Vagina (tissue), 2 donors: ENCODE data around the gene TMX3. TPM values are rescaled to one million over a fixed set of nuclear protein-coding genes. Genes with fewer than 3 reads are reported as not detected.
A peak's percentile ranks its signal among the peaks of the same experiment; 100 is the strongest.

Source experiments
- DNase-seq, 2 donors: peaks; one replicate each; pipeline ENCODE4 v3.0.0-alpha.2; 2017; ENCODE audit errors: extremely low spot score in 2 of 2
- H3K27ac ChIP-seq: fragments of 200-600 bp; sonication (generic); one replicate; pipeline ENCODE4 v1.5.1; 2019
- H3K27me3 ChIP-seq: fragments of 200-600 bp; sonication (generic); one replicate; pipeline ENCODE4 v1.5.1; 2019
- H3K36me3 ChIP-seq, 2 donors: fragments of 200-600 bp; sonication (generic); one replicate each; pipeline ENCODE4 v1.5.1; 2017 to 2019
- H3K4me1 ChIP-seq: fragments of 200-600 bp; sonication (generic); one replicate; pipeline ENCODE4 v1.5.1; 2019
- H3K4me3 ChIP-seq, 2 donors: fragments of 200-600 bp; sonication (generic); 1 replicate in 1 of 2; 2 replicates in 1 of 2; pipeline ENCODE4 v1.5.1; 2016 to 2019
- H3K9me3 ChIP-seq: fragments of 200-600 bp; sonication (generic); one replicate; pipeline ENCODE4 v1.5.1; 2019
- POLR2A ChIP-seq, 2 donors: fragments of 450-650 bp; IDR thresholded peaks; one replicate each; pipeline ENCODE4 v1.6.1; 2017; ENCODE audit warnings: antibody characterized with exemption in 2 of 2, mild to moderate bottlenecking in 2 of 2, moderate library complexity in 2 of 2
- POLR2AphosphoS5 ChIP-seq, 2 donors: sonication (generic); formaldehyde crosslinking; IDR thresholded peaks; one replicate each; pipeline ENCODE4 v1.9.0; 2017; ENCODE audit warnings: antibody characterized with exemption in 2 of 2, mild to moderate bottlenecking in 2 of 2, low read depth in 1 of 2; ENCODE audit not compliant: insufficient read depth in 1 of 2
- intact Hi-C: fragments of 100-400 bp; cut with DNase I; formaldehyde crosslinking; loops from one replicate; pipeline ENCODE4 v1.15.1; 2023
- total RNA-seq: library from RNA; depleted of rRNA; stranded (reverse); fragments of >200 nt; gene quantifications from one replicate; pipeline ENCODE4 v1.2.3, GENCODE V29; 2016
- TF ChIP-seq, protein P1 (sequence below), 3 experiments: fragments of 450-650 bp in 2 of 3; fragments of 200-600 bp in 1 of 3; sonication (generic) in 1 of 3; IDR thresholded peaks; one replicate each; pipeline ENCODE4 v1.5.1; 2017 to 2019; ENCODE audit warnings: antibody characterized with exemption in 3 of 3, mild to moderate bottlenecking in 2 of 3, moderate library complexity in 2 of 3

Gene TMX3
- total RNA-seq, 1 donor from 2014 or later, result 32.7 TPM

GRCh38 chr18:68742206-68742605 lies 27.3 kb upstream of the TMX3 start:
- DNase-seq, result no peak
- no peaks in the 10 kb centered on the region for H3K27me3 ChIP-seq
- no peak overlapping the region for H3K27ac ChIP-seq
- no peaks in the 10 kb centered on the region for H3K9me3 ChIP-seq
- intact Hi-C loops, result no loop called here
- H3K36me3 ChIP-seq, result no peaks in the 10 kb centered on the region
- H3K4me3 ChIP-seq, result no peak overlapping the region
- TF ChIP-seq POLR2AphosphoS5 (IDR thresholded peaks at IDR 0.05; ENCODE audit: insufficient read depth in 1 of 2, low read depth in 1 of 2) (no peak), POLR2A (IDR thresholded peaks at IDR 0.05) (no peak)
- TF ChIP-seq, protein P1, sequence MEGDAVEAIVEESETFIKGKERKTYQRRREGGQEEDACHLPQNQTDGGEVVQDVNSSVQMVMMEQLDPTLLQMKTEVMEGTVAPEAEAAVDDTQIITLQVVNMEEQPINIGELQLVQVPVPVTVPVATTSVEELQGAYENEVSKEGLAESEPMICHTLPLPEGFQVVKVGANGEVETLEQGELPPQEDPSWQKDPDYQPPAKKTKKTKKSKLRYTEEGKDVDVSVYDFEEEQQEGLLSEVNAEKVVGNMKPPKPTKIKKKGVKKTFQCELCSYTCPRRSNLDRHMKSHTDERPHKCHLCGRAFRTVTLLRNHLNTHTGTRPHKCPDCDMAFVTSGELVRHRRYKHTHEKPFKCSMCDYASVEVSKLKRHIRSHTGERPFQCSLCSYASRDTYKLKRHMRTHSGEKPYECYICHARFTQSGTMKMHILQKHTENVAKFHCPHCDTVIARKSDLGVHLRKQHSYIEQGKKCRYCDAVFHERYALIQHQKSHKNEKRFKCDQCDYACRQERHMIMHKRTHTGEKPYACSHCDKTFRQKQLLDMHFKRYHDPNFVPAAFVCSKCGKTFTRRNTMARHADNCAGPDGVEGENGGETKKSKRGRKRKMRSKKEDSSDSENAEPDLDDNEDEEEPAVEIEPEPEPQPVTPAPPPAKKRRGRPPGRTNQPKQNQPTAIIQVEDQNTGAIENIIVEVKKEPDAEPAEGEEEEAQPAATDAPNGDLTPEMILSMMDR (IDR thresholded peaks at IDR 0.05), result no peak
- H3K4me1 ChIP-seq, result no peaks in the 10 kb centered on the region

GRCh38 chr18:68740966-68741365 lies 26.1 kb upstream of the TMX3 start:
- Histone ChIP-seq H3K36me3 (no peaks in the 10 kb centered on the region), H3K4me1 (no peaks in the 10 kb centered on the region), H3K9me3 (no peaks in the 10 kb centered on the region), H3K27me3 (no peaks in the 10 kb centered on the region), H3K27ac (no peak overlapping the region), H3K4me3 (no peak overlapping the region)
- TF ChIP-seq POLR2A (IDR thresholded peaks at IDR 0.05) (no peak), POLR2AphosphoS5 (IDR thresholded peaks at IDR 0.05; ENCODE audit: insufficient read depth in 1 of 2, low read depth in 1 of 2) (no peak)
- TF ChIP-seq, protein P1 (IDR thresholded peaks at IDR 0.05), result no peak
- DNase-seq, result no peak
- intact Hi-C loops, result no loop called here

DNA sequence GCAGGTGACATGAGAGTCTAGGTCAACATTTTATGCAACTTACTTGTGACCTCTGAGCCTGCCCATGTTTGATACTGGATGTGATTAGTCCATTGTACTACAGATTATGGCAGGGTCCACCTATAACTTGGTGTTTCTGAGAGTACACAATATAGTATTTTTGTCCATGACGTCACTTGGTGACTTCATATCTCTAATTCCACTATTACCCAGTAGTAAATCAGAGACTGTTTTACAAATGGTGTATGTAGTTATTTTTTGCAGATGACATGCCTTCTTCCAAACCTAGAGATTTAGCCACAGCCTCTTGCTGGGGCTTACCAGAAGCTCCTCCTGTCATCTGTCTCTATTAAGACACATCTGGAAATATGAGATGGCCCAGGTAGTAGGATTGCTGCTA lies 24.6 kb upstream of the TMX3 start:
- no peak for DNase-seq
- no peaks in the 10 kb centered on the region for H3K27me3 ChIP-seq
- H3K27ac ChIP-seq, result no peak overlapping the region
- H3K36me3 ChIP-seq, result no peaks in the 10 kb centered on the region
- no peak overlapping the region for H3K4me3 ChIP-seq
- intact Hi-C loops, result no loop called here
- no peaks in the 10 kb centered on the region for H3K4me1 ChIP-seq
- TF ChIP-seq, protein P1 (IDR thresholded peaks at IDR 0.05), result no peak
- TF ChIP-seq POLR2A (IDR thresholded peaks at IDR 0.05) (no peak), POLR2AphosphoS5 (IDR thresholded peaks at IDR 0.05; ENCODE audit: insufficient read depth in 1 of 2, low read depth in 1 of 2) (no peak)
- no peaks in the 10 kb centered on the region for H3K9me3 ChIP-seq

DNA sequence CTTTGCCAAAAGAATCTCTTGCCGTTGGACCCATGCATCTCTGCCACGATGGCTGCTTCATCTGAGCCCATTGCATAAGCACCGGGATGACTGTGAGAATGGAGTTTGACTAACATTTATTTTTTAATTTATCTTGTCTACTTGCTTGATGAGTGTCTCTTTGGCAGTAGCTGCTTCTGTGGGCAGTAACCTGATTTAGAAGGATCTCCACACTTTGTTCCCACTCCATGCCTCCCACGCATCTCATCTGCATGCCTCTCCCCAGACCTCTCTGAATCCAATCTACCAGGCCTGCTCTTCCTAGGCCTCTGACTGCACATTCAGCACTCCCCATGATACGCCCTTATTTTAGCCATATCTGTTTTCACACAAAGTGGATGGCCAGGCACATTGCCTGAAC lies 23.7 kb upstream of the TMX3 start:
- H3K27ac ChIP-seq, result no peak overlapping the region
- intact Hi-C loops, result no loop called here
- H3K9me3 ChIP-seq, result no peaks in the 10 kb centered on the region
- TF ChIP-seq, protein P1 (IDR thresholded peaks at IDR 0.05), result no peak
- TF ChIP-seq POLR2A (IDR thresholded peaks at IDR 0.05) (no peak), POLR2AphosphoS5 (IDR thresholded peaks at IDR 0.05; ENCODE audit: insufficient read depth in 1 of 2, low read depth in 1 of 2) (no peak)
- H3K36me3 ChIP-seq, result no peaks in the 10 kb centered on the region
- DNase-seq, result no peak
- no peak overlapping the region for H3K4me3 ChIP-seq
- no peaks in the 10 kb centered on the region for H3K4me1 ChIP-seq
- no peaks in the 10 kb centered on the region for H3K27me3 ChIP-seq

GRCh38 chr18:68735483-68736343 lies 20.8 kb upstream of the TMX3 start:
- intact Hi-C loops, result no loop called here
- Histone ChIP-seq H3K27ac (no peak overlapping the region), H3K27me3 (no peaks in the 10 kb centered on the region), H3K4me1 (no peaks in the 10 kb centered on the region), H3K36me3 (no peaks in the 10 kb centered on the region), H3K9me3 (no peaks in the 10 kb centered on the region), H3K4me3 (no peak overlapping the region)
- DNase-seq, result no peak
- no peak for TF ChIP-seq POLR2AphosphoS5 (IDR thresholded peaks at IDR 0.05; ENCODE audit: insufficient read depth in 1 of 2, low read depth in 1 of 2)
- TF ChIP-seq POLR2A (IDR thresholded peaks at IDR 0.05), result no peak
- TF ChIP-seq, protein P1 (IDR thresholded peaks at IDR 0.05), result peak in 1 of 3 experiments; percentile 49
